Fibroblast of mammary gland (primary cell): ENCODE measurements around the gene ZBTB46.
"Not testable (repeated sequence)": the region's sequence is repeated elsewhere in the genome, so short reads cannot be mapped to it uniquely, and the experiment has no call there.

ENCODE experiments used
- DNase-seq: peaks from one replicate; pipeline ENCODE4 v3.0.0-alpha.2; 2010; ENCODE audit warnings: low read depth
- H3K4me3 ChIP-seq: 2 replicates; pipeline ENCODE4 v1.5.1; 2011; ENCODE audit warnings: low read depth, mild to moderate bottlenecking, low read length, moderate library complexity; ENCODE audit not compliant: control insufficient read depth
- CTCF ChIP-seq: conservative IDR thresholded peaks from 2 replicates; pipeline ENCODE4 v1.5.1; 2011; ENCODE audit warnings: low read depth, low read length, inconsistent platforms; ENCODE audit not compliant: control insufficient read depth, insufficient read depth

Gene ZBTB46

GRCh38 chr20:63868264-63868663 is 37.2 kb upstream of the ZBTB46 start:
- TF ChIP-seq CTCF = no peak
- no peak for DNase-seq

GRCh38 chr20:63867042-63867441 is 36.0 kb upstream of the ZBTB46 start:
- H3K4me3 ChIP-seq = not testable (repeated sequence)

More at GRCh38 chr20:63868264-63868663, 37.2 kb upstream of the ZBTB46 start:
- H3K4me3 ChIP-seq = no peak overlapping the region

DNA sequence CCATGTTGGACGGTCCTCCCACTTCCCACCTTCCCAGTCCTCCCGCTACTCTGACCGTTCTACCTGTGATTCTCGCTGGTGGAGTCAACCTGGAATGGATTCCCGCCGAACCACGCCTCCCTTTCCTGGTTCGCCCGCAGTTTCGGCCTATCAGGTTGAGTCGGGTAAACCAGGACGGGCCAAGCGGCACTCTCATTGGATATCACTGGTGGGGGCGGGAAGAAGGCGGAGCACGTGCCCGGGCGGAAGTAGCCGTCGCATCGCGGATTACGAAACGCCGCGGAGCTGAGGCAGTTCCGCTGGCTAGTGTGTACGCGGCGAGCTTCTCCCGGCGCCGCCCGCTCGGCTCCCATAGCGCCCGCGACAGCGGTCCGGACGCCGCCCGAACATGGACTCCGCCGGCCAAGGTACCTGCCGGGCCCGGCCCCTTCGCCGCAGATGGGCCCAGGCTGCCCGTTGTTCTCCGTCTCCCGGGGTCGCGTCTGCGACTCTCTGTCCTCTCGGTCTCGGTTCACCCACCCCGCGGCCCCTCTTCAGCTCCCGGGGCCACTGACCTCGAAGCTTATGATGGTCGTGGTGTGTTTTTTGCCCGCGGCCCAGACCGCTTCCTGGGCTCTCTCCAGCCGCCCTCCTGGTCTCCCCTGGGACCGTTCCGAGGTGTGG is 34.0 kb upstream of the ZBTB46 start, which contains the start of gene TPD52L2:
Gene TPD52L2, plus strand, starts transcription at position 293 of the 663 bp plus-strand sequence. Its CDS starts 96 bp downstream, at position 389.
- peak; percentile 97 for DNase-seq
- H3K4me3 ChIP-seq = peak within 1 kb of the TSS; percentile 74
- TF ChIP-seq CTCF = no peak

More at GRCh38 chr20:63867042-63867441, 36.0 kb upstream of the ZBTB46 start:
- not testable (repeated sequence) for DNase-seq

DNA sequence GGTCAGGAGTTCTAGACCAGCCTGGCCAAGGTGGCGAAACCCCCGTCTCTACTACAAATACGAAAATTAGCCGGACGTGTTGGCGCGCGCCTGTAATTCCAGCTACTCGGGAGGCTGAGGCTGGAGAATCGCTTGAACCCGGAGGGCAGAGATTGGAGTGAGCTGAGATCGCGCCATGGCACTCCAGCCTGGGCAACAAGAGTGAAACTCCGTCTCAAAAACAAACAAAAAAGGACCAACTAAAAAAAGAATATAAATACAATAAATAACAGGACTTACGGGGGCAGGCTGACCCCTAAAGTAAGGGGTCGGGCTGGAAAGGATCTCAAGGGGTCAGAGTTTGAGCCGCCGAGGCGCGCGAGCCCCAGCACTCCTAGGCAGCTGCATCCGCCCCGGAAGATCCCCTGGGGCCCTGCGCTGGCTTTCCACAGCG is 33.5 kb upstream of the ZBTB46 start:
- H3K4me3 ChIP-seq = peak overlapping the region; percentile 74
- no peak for TF ChIP-seq CTCF
- DNase-seq = no peak

DNA sequence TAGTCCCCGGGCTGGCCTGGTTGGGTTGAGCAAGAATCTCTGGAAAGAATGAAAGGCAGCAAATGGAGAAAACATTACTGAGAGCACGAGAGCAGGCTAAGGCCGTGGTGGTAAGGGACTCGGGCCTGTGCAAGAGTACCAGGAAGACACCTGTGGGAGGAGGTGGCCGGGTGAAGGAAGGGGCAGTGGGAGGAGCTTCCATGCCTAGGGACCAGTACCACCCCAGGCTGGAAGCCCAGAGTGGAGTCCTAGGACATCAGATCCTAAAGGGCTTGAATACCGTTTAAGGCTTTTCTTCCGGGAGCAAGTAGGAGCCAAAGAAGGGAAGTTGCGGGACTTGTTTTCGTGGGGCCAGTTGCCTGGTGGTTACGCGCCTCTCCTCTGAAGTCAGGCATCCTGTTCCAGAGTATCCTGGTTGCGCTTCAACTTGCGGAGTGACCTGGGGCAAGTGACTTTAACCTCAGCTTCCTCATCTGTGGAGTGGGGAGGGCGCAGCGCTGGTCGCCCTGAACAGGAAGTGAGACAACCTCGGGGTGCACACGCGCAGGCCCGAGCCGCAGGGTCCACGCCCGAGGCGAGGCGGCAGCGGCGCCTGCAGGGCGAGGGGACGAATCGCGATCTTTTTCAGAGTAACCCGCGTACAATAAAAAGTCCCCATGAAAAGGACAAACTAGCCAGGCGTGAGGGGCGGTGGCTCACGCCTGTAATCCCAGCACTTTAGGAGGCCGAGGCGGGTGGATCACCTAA is 32.9 kb upstream of the ZBTB46 start:
- peak overlapping the region; percentile 74 for H3K4me3 ChIP-seq
- TF ChIP-seq CTCF = peak; percentile 46
- peak; percentile 76 for DNase-seq

- TF ChIP-seq CTCF = no peak
- H3K4me3 ChIP-seq = peak overlapping the region; percentile 74
- no peak for DNase-seq
Measured at GRCh38 chr20:63863021-63863797, 32.1 kb upstream of the ZBTB46 start.
